GM19193 (cell line): ENCODE measurements around the gene RNF26.
A peak's percentile ranks its signal among the peaks of the same experiment; 100 is the strongest.

Experiments
- POLR2A ChIP-seq: IDR thresholded peaks from 4 replicates; pipeline ENCODE4 v1.6.1; 2011; ENCODE audit not compliant: insufficient read depth, insufficient read length; ENCODE audit errors: extremely low read depth

RNF26 gene

DNA sequence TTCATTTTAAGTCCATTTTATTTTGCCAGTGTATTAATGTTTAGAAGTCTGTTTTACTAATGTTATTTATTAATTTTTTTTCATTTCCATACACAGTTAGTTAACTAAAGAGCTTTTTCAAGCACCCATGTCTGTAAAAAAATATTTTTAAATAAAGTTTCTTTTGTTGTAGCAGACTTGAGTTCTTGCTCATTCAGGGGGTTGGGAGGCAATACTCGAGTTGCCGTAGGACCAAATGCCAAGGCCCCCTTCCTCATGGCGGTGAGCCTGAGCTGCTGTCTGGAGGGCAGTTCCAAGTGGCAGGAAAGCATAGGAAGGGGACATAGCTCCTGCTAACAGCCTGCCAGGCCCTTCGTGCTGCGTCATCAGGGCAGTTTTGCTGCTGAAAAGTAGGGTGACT lies 26.4 kb upstream of the RNF26 start:
- no peak for TF ChIP-seq POLR2A

DNA sequence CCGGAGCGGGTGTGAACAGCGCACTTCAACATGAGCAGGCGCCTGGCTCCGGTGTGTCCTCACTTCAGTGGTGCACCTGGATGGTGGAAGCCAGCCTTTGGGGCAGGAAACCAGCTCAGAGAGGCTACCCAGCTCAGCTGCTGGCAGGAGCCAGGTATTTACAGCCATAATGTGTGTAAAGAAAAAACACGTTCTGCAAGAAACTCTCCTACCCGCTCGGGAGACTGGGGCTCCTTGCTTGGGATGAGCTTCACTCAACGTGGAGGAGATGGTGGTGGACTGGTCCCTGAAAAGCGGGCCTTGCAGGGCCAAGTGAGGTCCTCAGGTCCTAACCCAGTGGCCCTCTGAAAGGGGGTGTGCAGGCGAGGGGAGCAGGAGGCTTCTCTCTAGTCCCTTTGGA lies 24.9 kb upstream of the RNF26 start:
- TF ChIP-seq POLR2A: no peak

DNA sequence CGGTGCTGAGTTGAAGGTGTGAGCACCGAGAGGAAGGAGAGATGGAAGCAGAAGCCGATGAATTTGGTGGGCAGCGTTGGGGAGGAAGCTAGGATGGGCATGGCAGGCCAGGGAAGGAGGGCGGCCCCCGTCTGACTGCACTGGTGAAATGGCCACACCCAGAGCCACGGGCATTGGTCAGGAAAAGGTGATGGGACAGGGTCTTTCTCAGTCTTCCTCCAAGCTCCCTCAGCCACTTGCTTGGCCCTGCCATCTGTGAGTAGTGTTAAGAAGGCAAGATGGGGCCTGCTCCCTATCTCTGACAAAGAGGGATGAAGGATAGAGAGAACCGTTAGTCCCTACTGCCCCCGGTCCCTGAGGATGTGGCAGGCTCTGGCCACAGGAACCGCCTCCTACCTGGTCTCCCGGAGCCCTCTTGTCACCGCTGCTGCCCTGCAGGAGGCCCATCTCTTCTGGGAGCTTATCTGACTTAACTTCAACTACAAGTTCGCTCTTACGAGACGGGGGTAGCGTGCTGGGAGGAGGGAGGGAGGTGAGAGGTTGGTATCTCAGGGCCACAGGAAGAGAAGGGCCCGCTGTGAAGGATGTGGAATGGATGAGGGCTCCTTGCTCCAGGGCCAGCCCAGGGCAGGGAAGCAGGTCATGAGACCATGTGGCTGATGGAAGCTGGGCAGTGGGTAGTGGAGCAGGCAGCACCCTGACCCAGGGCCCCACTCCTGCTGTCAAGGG lies 24.2 kb upstream of the RNF26 start:
- TF ChIP-seq POLR2A: no peak

DNA sequence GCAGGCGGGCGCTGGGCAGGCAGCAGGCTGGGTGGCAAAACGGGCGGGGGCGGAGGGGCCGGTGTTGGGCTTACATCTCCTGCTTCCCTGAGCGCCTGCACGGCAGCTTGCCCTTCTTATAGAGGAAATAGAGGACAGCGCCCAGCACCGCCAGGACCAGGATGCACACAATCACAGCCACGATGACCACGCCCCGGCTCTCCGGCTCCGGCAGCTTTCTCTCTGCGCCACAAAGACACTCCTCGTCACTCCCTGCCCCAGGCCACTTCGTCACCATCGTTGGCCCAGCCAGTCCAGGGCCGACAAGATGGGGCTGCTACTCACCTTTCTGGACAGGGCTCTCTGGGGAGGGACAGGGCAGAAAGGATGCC lies 23.7 kb upstream of the RNF26 start:
- TF ChIP-seq POLR2A: no peak

DNA sequence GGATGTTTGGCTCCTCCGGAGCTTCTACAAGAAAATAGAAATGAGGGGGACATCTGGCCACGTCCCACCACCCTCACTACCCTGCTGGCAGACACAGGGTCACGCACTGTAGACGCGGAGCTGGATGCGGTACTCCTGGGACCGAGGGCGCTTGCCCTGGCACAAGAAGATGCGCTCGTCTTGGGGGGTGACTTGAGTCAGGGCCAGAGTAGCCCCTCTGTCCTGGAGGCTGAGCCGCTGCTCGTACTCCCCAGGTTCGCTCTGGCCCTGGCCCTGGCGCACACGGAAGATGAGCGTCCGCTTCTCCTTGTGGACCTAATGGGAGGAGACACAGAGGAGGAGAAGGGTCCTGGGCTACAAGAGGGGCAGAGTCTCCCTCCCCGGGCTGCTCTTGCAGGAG lies 19.6 kb upstream of the RNF26 start:
- no peak for TF ChIP-seq POLR2A

DNA sequence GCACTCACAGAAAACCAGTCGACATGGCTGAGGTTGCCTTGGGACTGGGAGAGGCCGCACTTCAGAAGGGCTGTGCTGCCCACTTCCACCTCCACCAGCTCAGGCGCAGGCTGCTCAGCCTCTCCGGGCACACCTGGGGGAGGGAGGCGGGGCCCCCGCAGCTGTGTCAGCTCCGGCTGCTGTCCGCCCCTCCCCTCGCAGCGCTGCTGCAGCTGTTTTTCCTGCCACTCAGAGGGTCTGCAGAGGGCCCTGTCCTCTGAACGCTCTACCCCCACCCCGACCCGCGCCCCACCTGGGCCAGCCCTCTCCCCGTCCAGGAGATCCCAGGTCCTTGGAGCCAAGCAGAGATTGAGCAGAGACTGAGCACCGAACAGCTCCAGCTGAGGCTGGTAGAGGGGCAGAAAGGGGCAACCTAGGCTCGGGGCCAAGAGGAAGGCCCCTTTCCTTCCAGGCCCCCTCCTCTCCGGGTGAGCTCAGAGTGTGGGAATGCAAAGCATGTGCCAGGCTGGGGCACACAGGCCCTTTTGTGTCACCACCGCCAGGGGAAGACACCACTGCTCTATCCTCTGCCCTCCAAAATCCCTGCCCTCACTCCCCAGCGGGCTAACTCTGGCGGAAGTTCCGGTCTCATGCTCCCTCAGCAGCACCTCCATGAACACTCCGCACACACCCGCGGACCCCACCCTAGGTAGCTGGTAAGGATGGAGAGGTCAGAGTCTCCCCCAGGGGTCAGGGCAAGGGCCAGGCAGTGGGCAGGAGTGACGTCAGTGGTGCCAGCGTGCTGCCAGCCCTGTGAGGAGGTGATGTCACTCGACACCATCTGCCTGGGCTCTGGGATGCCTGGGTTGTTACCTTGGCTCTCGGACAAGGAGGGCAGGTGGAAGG lies 19.0 kb upstream of the RNF26 start:
- no peak for TF ChIP-seq POLR2A

DNA sequence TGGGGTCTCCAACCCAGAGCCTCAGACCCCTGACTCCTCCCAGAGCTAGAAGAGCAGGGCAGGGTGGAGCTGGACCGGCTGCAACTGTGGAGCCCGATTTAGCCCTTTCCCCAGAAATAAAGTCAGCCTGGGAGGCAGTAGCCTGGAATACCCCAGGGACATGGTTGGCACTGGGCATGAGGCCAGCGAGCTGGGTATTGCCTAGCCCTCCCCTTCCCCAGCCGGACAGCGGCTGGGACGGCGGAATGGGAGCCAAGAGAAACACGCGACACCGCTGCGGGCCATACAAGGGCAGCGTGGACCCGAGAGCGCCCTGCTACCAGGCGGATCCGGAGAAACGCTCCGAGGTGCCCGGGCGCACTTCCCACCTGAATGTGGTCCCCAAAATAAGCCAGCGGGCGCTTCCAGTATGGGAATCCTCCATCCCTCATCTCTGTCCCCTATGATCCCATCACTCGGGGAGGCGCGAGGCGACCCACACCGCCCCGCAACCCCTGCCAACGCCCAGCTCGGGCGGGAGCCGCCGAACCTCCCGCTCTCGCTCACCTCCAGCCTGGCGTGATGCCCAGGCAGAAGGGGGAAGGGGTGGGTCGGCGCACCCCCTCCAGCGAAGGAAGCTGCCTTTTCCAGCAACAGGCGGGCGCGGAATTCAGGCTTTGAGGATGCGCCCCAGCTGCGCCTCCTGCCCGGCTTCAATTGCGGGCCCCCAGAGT lies 18.2 kb upstream of the RNF26 start:
- TF ChIP-seq POLR2A: no peak

DNA sequence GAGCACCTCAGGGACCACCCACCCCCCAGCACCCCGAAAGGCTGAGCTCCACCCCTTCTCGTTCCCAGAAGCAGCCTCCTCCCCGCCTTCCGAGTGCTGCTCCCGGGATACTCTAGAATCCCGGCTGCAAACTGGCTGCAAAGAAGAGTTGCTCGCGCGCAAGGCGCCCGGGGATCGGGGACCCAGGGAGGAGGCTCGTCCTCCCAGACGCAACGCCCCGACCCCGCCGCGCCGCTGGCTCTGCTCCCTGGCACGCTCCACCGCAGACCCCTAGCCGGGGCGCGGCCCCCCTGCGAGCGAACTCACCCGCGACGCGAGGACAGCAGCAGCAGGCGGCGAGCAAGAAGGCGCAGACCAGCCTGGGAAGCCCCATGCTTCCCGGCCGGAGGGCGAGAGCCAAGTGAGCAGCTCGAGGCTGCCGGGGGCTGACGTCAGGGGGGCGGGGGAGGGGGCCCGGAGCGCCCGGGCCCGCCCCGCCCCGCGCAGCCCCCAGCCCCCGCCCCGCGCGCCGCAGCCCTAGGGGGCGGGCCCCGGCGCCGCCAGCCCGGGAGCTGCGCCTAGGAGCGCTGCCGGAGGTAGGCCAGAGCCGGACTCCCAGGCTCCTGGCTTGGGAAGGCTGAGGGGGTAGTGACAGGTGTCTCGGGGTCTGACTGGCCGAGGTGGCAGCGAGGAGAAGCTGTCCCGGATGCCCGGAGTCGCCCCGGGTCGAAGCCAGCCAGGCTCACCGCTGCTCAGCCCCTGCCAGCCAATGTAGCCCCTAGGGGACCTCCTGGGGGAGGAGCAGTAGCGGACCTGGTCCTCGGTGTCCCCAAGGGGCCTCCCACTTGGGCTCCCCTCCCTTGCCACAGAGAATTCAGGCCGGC lies 17.4 kb upstream of the RNF26 start, which contains the start of gene MCAM:
Gene MCAM, minus strand, starts transcription at position 402 of the 863 bp plus-strand sequence. Its CDS starts 29 bp downstream, at position 373.
- TF ChIP-seq POLR2A: peak; percentile 41

DNA sequence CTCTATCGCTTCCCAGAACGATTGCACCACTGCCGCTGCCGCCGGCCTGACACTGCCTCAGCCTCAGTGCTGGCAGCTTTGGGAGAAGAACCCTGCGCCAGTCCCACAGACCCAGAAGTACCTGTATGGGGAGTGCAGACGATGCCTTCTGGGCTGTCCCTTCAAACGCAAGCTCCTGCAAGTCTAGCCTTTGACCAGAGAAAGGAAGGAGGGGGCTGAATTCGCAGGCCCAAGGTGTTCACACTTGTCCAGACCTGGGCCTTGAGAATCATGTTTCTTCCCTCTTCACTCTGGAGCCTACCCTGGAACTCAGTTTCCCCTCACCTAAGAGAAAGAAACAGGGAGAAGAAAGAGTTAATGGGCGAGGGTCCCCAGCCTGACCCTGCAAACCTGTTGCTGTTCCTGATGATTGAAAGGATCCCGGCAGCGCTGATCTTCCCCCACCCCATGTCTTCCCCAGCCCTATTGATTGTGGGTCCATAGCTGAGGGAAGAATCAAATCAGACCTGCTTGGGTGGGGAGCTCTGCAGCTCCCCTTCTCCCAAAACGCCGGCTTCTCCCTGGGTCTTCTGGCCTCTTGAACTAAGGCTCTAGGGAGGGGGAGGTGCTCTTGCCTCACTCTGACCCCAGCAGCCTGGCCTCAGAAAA lies 16.6 kb upstream of the RNF26 start:
- no peak for TF ChIP-seq POLR2A

DNA sequence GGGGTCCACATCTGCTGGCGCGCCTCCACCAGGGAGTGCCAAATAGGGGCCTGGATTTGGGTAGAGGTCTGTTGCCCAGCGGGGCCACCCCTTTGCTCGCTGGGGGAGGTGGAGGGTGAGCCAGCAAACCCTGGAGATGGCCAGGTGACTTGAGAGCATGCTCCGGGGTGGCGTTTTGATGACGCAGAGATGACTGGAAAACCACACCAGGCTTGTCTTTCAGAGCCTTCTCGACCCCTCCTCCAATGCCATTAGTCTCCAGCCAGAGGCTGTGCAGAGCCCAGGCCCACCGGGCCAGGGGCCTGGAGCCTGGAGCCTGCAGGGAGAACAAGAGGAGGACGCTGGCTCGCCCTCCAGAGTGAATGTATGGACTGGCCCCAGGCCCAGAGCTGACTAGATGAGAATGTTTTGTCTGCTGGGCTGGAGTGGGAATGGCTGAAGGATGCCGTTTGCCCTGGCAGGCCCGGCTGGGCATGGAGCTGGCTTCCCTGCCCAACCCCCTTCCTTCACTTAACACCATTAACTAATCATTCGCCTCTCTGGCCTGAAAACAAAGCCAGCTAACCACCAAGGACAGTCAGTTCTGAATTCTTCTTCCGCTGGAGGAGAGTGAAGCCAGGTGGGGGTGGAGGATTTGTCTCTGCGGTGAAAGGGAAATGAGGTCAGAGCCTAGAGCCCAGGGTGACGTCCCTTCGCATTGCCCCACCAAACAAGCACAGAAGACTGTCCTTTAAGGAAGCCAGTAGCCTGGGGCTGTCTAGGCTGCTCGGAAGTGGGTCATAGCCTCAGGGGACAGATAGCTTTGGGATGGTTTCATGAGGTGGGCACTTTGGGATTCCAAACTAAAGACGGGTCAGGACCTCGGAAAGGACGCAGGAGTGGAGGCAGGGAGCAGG lies 15.8 kb upstream of the RNF26 start:
- TF ChIP-seq POLR2A: no peak

DNA sequence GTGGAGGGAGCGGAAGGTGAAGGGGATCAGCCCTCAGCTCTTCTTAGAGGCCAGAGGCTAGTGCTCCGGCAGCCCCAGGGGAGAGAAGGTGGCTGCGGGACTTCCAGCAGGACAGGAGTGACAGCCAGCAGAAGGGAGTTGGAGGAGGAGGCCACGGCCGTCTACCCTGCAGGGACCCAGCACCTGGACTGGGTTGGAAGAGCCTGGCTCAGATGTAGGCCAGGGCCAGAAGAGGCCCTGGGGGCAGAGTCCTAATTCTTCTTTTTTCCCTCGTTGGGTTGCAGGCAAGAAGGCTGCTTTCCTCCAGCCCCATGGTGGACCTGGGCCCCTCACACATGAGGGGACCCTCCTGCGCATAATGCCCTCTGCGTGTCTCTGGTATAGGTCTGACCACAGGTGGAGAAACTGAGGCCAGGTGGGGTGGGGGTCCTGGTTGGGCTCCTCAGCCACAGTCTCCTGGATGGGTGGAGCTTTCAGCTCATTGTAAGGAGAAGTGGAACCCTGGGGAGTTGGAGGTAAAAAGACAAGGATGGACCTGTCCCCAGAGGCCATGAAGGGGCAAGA lies 15.1 kb upstream of the RNF26 start:
- TF ChIP-seq POLR2A: no peak

DNA sequence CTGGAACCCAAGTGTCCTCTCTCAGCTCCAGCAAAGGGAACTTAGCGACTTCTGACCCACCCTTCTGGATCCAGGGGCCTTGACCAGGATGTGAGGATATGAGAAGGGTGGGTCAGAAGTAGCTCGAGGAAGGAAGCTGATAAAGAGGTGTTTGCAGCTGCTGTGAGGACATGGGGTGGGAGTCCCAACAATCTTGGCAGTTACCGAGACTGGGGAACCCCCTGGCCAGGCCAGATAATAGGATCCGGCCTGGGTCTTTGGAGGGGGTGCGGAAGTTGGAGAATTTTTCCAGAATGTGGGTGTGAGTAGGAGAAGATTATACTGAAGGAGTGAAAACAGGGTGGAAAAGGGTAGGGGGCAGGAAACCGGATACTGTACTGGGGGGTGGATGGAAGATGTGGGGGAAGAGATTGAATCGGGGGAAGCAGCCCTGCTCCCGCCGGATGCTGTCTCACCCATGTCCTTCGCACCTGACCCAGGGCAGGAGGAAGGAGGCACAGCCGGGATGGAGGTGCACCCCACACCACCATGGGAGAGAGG lies 14.6 kb upstream of the RNF26 start:
- TF ChIP-seq POLR2A: no peak
